ENCODE data around the gene STK24. TPM values are rescaled to one million over a fixed set of nuclear protein-coding genes. Genes with fewer than 3 reads are reported as not detected.

Gene STK24
- total RNA-seq, 1 donor from 2014 or later = 66.2 TPM

DNA sequence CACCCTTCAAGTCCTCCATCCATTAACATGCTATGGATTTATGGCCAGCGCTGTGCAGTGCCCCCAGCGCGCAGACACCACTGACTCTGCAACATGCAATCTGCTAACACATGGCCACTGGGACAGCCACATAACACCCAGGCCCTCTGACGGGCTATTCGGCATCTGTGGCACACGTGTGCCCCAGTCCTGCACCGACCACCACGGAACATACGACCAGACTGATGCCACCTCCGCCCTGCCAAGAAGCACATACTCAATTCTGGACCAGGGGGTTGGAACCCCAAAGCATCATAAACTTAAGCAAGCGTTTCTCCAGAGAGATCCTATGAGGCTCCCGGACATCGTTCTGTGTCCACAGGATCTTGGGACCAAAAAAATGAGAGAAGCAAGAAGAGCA, 9.8 kb downstream of the STK24 start:
- Histone ChIP-seq H3K27ac (replicated peaks) (no peak overlapping the region), H3K4me1 (peaks cover 92% of the 10 kb centered on the region), H3K9me3 (replicated peaks) (no peaks in the 10 kb centered on the region), H3K27me3 (ENCODE audit: low read depth) (no peaks in the 10 kb centered on the region), H3K4me3 (no peak overlapping the region), H3K36me3 (no peaks in the 10 kb centered on the region)
- no peak for DNase-seq
- TF ChIP-seq, protein P1, sequence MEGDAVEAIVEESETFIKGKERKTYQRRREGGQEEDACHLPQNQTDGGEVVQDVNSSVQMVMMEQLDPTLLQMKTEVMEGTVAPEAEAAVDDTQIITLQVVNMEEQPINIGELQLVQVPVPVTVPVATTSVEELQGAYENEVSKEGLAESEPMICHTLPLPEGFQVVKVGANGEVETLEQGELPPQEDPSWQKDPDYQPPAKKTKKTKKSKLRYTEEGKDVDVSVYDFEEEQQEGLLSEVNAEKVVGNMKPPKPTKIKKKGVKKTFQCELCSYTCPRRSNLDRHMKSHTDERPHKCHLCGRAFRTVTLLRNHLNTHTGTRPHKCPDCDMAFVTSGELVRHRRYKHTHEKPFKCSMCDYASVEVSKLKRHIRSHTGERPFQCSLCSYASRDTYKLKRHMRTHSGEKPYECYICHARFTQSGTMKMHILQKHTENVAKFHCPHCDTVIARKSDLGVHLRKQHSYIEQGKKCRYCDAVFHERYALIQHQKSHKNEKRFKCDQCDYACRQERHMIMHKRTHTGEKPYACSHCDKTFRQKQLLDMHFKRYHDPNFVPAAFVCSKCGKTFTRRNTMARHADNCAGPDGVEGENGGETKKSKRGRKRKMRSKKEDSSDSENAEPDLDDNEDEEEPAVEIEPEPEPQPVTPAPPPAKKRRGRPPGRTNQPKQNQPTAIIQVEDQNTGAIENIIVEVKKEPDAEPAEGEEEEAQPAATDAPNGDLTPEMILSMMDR (IDR thresholded peaks at IDR 0.05; ENCODE audit: borderline replicate concordance) = no peak
- intact Hi-C loops (cut with micrococcal nuclease) = no loop called here

DNA sequence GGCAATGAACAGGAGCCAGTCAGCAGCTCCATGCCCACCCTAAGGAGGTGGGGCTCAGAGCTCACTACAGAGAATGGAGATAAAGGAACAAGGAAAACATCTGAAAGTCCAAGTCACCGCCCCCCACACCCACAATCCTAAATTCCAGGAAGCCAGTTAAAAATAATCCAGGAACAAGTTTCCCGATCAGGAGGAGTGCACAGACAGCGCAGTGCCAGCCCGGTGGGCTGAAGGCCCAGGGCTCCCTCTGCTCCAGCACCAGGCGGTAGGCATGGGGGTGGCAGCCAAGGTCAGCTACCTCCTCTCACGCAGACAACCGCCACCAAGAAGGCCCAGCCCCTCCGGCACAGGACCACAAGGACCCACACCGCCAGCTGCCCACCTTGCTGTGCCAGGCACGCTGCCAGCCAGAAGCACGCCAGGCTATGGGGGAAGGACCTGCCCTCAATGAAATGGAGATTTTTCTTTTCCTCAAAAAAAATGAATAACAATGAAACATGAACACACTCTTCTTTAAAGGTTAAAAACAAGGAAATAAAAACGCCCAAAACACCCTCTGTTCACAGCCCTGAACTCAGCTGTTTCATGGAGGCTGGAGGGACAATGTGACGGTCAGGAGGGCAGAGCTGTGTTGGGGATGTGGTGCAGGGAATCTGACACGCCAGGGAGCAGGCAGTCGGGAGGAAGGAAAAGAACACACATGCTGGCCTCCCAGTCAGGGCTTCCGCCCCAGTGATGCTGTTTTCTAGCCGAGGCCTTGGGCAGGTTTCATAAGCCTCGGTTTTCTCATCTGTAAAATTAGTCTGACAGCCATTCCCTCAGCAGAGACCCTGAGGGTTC, 11.0 kb downstream of the STK24 start:
- H3K4me3 ChIP-seq = peak overlapping the region; percentile 51
- intact Hi-C loops (cut with micrococcal nuclease) = no loop called here
- no peaks in the 10 kb centered on the region for H3K9me3 ChIP-seq (replicated peaks)
- H3K4me1 ChIP-seq = peaks cover 92% of the 10 kb centered on the region
- H3K27me3 ChIP-seq (ENCODE audit: low read depth) = no peaks in the 10 kb centered on the region
- H3K27ac ChIP-seq (replicated peaks) = peak overlapping the region; percentile 90
- TF ChIP-seq, protein P1 (IDR thresholded peaks at IDR 0.05; ENCODE audit: borderline replicate concordance) = peak; percentile 35
- H3K36me3 ChIP-seq = no peaks in the 10 kb centered on the region
- DNase-seq = peak; percentile 53

DNA sequence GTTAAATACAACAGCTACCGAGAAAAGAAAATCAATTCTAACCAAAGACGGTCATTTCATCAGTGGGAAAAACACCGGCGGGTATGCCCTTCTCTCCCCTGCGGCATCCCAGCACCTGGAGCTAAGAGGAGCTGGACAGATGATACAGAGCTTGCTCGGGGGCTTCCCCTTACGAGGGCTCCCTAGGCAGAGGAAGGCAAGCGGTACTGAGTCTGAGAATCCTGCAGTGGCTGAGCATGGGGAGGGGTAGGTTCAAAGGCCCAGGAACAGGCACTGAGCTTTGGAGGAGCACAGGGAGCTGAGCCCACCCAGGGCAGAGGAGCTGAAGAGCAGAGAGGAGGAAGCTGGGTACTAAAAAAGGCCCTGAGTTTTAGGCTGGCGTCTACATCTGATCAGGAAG, 12.7 kb downstream of the STK24 start:
- Histone ChIP-seq H3K36me3 (no peaks in the 10 kb centered on the region), H3K9me3 (replicated peaks) (no peaks in the 10 kb centered on the region), H3K27me3 (ENCODE audit: low read depth) (no peaks in the 10 kb centered on the region), H3K4me1 (peaks cover 91% of the 10 kb centered on the region), H3K27ac (replicated peaks) (peak overlapping the region; percentile 90), H3K4me3 (no peak overlapping the region)
- intact Hi-C loops (cut with micrococcal nuclease) = no loop called here
- TF ChIP-seq, protein P1 (IDR thresholded peaks at IDR 0.05; ENCODE audit: borderline replicate concordance) = no peak
- no peak for DNase-seq

GRCh38 chr13:98563071-98563470, 13.8 kb downstream of the STK24 start:
- TF ChIP-seq, protein P1 (IDR thresholded peaks at IDR 0.05; ENCODE audit: borderline replicate concordance) = no peak
- H3K27me3 ChIP-seq (ENCODE audit: low read depth) = no peaks in the 10 kb centered on the region
- no peaks in the 10 kb centered on the region for H3K36me3 ChIP-seq
- H3K9me3 ChIP-seq (replicated peaks) = no peaks in the 10 kb centered on the region
- H3K4me3 ChIP-seq = no peak overlapping the region
- intact Hi-C loops (cut with micrococcal nuclease) = no loop called here
- H3K27ac ChIP-seq (replicated peaks) = peak overlapping the region; percentile 37
- H3K4me1 ChIP-seq = peaks cover 97% of the 10 kb centered on the region
- no peak for DNase-seq

DNA sequence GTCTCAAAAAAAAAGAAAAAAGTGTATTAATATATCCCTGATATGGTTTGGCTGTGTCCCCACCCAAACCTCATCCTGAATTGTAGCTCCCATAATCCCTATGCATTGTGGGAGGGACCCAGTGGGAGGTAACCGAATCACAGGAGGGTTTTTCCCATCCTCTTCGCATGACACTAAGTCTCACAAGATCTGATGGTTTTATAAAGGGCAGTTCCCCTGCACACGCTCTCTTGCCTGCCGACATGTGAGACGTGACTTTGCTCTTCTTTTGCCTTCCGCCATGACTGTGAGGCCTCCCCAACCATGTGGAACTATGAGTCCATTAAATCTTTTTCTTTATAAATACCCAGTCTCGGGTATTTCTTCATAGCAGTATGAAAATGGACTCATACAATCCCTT, 17.7 kb downstream of the STK24 start:
- H3K9me3 ChIP-seq (replicated peaks) = no peaks in the 10 kb centered on the region
- no peaks in the 10 kb centered on the region for H3K27me3 ChIP-seq (ENCODE audit: low read depth)
- H3K27ac ChIP-seq (replicated peaks) = no peak overlapping the region
- DNase-seq = no peak
- intact Hi-C loops (cut with micrococcal nuclease) = no loop called here
- no peak overlapping the region for H3K4me3 ChIP-seq
- H3K36me3 ChIP-seq = no peaks in the 10 kb centered on the region
- TF ChIP-seq, protein P1 (IDR thresholded peaks at IDR 0.05; ENCODE audit: borderline replicate concordance) = no peak
- peaks cover 95% of the 10 kb centered on the region for H3K4me1 ChIP-seq

Data from left ventricle myocardium inferior (tissue), 1 donor.